H1 (cell line): Measurements from ENCODE around the gene CENPP. TPM values are rescaled to one million over a fixed set of nuclear protein-coding genes. Genes with fewer than 3 reads are reported as not detected.
A peak's percentile ranks its signal among the peaks of the same experiment; 100 is the strongest.

Source experiments
- CTCF ChIA-PET: fragments of 300-600 bp; sonication (Branson Sonifier 250); formaldehyde crosslinking; loops from one replicate; lab custom pipeline; 2021; ENCODE audit not compliant: partially characterized antibody; lab: Charles Lee
- POLR2A ChIA-PET: fragments of 300-600 bp; sonication (Branson Sonifier 250); formaldehyde crosslinking; loops from one replicate; lab custom pipeline; 2021; ENCODE audit warnings: inconsistent platforms; ENCODE audit not compliant: partially characterized antibody; lab: Charles Lee
- DNase-seq, 2 experiments: peaks; one replicate each; pipeline versions ENCODE4 v3.0.0 to v3.0.0-alpha.2; 2010 to 2022; ENCODE audit warnings: low spot score in 2 of 2, low read depth in 1 of 2, mixed read lengths in 1 of 2
- FAIRE-seq: peaks from 2 replicates; lab custom pipeline; 2011; peaks lifted over from hg19 to GRCh38; lab: Jason Lieb, UNC
- H2AFZ ChIP-seq: 2 replicates; pipeline ENCODE4 v1.8.1; 2012; ENCODE audit warnings: low read length, inconsistent platforms
- H2AK5ac ChIP-seq: 2 replicates; pipeline ENCODE4 v1.6.1; 2013; ENCODE audit warnings: low read depth, low read length
- H2BK120ac ChIP-seq: replicated peaks from 2 replicates; pipeline ENCODE3; 2013; ENCODE audit warnings: low read depth, low read length, inconsistent platforms
- H2BK12ac ChIP-seq: 2 replicates; pipeline ENCODE4 v1.6.1; 2013; ENCODE audit warnings: low read depth, low read length
- H2BK15ac ChIP-seq: 2 replicates; pipeline ENCODE4 v1.6.1; 2013; ENCODE audit warnings: low read length
- H2BK20ac ChIP-seq: 2 replicates; pipeline ENCODE4 v1.6.1; 2013; ENCODE audit warnings: low read length
- H2BK5ac ChIP-seq: 2 replicates; pipeline ENCODE4 v1.6.1; 2013; ENCODE audit warnings: low read depth, low read length
- H3K14ac ChIP-seq: 2 replicates; pipeline ENCODE4 v1.6.1; 2013; ENCODE audit warnings: inconsistent platforms; ENCODE audit not compliant: insufficient read length
- H3K18ac ChIP-seq: 2 replicates; pipeline ENCODE4 v1.6.1; 2013; ENCODE audit warnings: low read length; ENCODE audit errors: extremely low read depth
- H3K23ac ChIP-seq: 2 replicates; pipeline ENCODE4 v1.6.1; 2013; ENCODE audit warnings: inconsistent platforms; ENCODE audit not compliant: insufficient read length
- H3K23me2 ChIP-seq: 2 replicates; pipeline ENCODE4 v1.6.1; 2013; ENCODE audit warnings: low read depth, low read length
- H3K27ac ChIP-seq: 2 replicates; pipeline ENCODE4 v1.6.1; 2011; ENCODE audit warnings: low read depth, low read length, inconsistent platforms
- H3K27me3 ChIP-seq, 4 experiments: replicated peaks in 1 of 4; 1 replicate in 1 of 4; 2 replicates in 3 of 4; pipeline versions ENCODE4 v1.6.1 to v1.8.1; 2011 to 2013; ENCODE audit warnings: low read length in 3 of 4, mild to moderate bottlenecking in 3 of 4, inconsistent platforms in 2 of 4, mixed read lengths in 2 of 4, moderate library complexity in 1 of 4; ENCODE audit not compliant: control insufficient read depth in 3 of 4, insufficient read depth in 3 of 4; ENCODE audit errors: extremely low read depth in 1 of 4
- H3K36me3 ChIP-seq, 4 experiments: 2 replicates each; pipeline versions ENCODE4 v1.6.1 to v1.8.1; 2011 to 2013; ENCODE audit warnings: mild to moderate bottlenecking in 4 of 4, low read length in 3 of 4, moderate library complexity in 2 of 4, control low read depth in 1 of 4, inconsistent platforms in 1 of 4; ENCODE audit not compliant: insufficient read depth in 4 of 4, control insufficient read depth in 2 of 4
- H3K4ac ChIP-seq: replicated peaks from 2 replicates; pipeline ENCODE3; 2013; ENCODE audit warnings: low read length, low read depth, mixed read lengths, inconsistent platforms; ENCODE audit not compliant: insufficient read length
- H3K4me1 ChIP-seq, 4 experiments: replicated peaks in 1 of 4; 1 replicate in 1 of 4; 2 replicates in 3 of 4; pipeline versions ENCODE4 v1.6.1 to v1.8.1; 2011 to 2013; ENCODE audit warnings: low read length in 3 of 4, inconsistent platforms in 2 of 4, mixed read lengths in 1 of 4; ENCODE audit not compliant: insufficient read depth in 4 of 4, control insufficient read depth in 3 of 4
- H3K4me2 ChIP-seq, 2 experiments: 2 replicates each; pipeline versions ENCODE4 v1.6.1 to v1.8.1; 2011 to 2013; ENCODE audit warnings: low read depth in 2 of 2, low read length in 2 of 2, control low read depth in 1 of 2, inconsistent platforms in 1 of 2, mild to moderate bottlenecking in 1 of 2; ENCODE audit not compliant: insufficient read depth in 1 of 2
- H3K4me3 ChIP-seq, 4 experiments: fragments of 200-600, 300-600 bp in 1 of 4; sonication (generic), shearing (Covaris generic), sonication (Bioruptor Twin) in 1 of 4; 2 replicates each; pipeline versions ENCODE4 v1.5.1 to v1.8.1; 2011 to 2016; ENCODE audit warnings: low read length in 4 of 4, low read depth in 3 of 4, control low read depth in 2 of 4, inconsistent platforms in 2 of 4, mild to moderate bottlenecking in 2 of 4, mixed read lengths in 1 of 4, moderate library complexity in 1 of 4; ENCODE audit not compliant: insufficient read depth in 2 of 4; ENCODE audit errors: extremely low read depth in 1 of 4
- H3K56ac ChIP-seq: replicated peaks from 2 replicates; pipeline ENCODE3; 2013; ENCODE audit warnings: low read depth, mild to moderate bottlenecking, mixed read lengths, low read length, inconsistent platforms; ENCODE audit not compliant: insufficient read length
- H3K79me1 ChIP-seq: 2 replicates; pipeline ENCODE4 v1.6.1; 2013; ENCODE audit warnings: low read depth, low read length, control low read depth
- H3K79me2 ChIP-seq, 2 experiments: 2 replicates each; pipeline versions ENCODE4 v1.6.1 to v1.8.1; 2012 to 2013; ENCODE audit warnings: low read length in 2 of 2, mild to moderate bottlenecking in 2 of 2, inconsistent platforms in 1 of 2; ENCODE audit not compliant: insufficient read depth in 2 of 2, control insufficient read depth in 1 of 2
- H3K9ac ChIP-seq, 4 experiments: replicated peaks in 1 of 4; 1 replicate in 1 of 4; 2 replicates in 3 of 4; pipeline versions ENCODE4 v1.6.1 to v1.8.1; 2011 to 2013; ENCODE audit warnings: low read depth in 3 of 4, low read length in 3 of 4, control low read depth in 2 of 4, mild to moderate bottlenecking in 2 of 4, moderate library complexity in 2 of 4, inconsistent platforms in 1 of 4; ENCODE audit errors: extremely low read depth in 1 of 4
- H3K9me3 ChIP-seq, 2 experiments: 2 replicates each; pipeline versions ENCODE4 v1.6.1 to v1.8.1; 2012 to 2013; ENCODE audit warnings: mild to moderate bottlenecking in 2 of 2, moderate library complexity in 2 of 2, control low read depth in 1 of 2, inconsistent platforms in 1 of 2, low read depth in 1 of 2, low read length in 1 of 2, mixed read lengths in 1 of 2; ENCODE audit not compliant: insufficient read depth in 2 of 2
- H4K20me1 ChIP-seq, 2 experiments: replicated peaks in 1 of 2; 2 replicates each; pipeline versions ENCODE3 to v1.8.1; 2011 to 2013; ENCODE audit warnings: inconsistent platforms in 2 of 2, low read length in 2 of 2, mild to moderate bottlenecking in 1 of 2; ENCODE audit not compliant: insufficient read depth in 2 of 2, control insufficient read depth in 1 of 2
- H4K5ac ChIP-seq: 2 replicates; pipeline ENCODE4 v1.6.1; 2013; ENCODE audit warnings: low read length, low read depth, mixed read lengths, inconsistent platforms; ENCODE audit not compliant: insufficient read length
- H4K8ac ChIP-seq: 2 replicates; pipeline ENCODE4 v1.8.0; 2013; ENCODE audit warnings: mild to moderate bottlenecking, moderate library complexity, low read length, inconsistent platforms; ENCODE audit not compliant: insufficient read depth; ENCODE audit errors: extremely low read depth
- H4K91ac ChIP-seq: replicated peaks from 2 replicates; pipeline ENCODE3; 2013; ENCODE audit warnings: low read length, mixed read lengths, inconsistent platforms; ENCODE audit not compliant: insufficient read length
- CHD1 ChIP-seq: IDR thresholded peaks from 2 replicates; pipeline ENCODE4 v1.6.1; 2012; ENCODE audit warnings: low read depth, low read length, improper control_type of control experiment
- GABPA ChIP-seq: IDR thresholded peaks from 2 replicates; pipeline ENCODE4 v1.6.1; 2011; ENCODE audit warnings: mild to moderate bottlenecking, low read length, moderate library complexity, borderline replicate concordance; ENCODE audit not compliant: insufficient read depth
- GTF2F1 ChIP-seq: IDR thresholded peaks from 2 replicates; pipeline ENCODE4 v1.6.1; 2012; ENCODE audit warnings: low read depth, low read length, improper control_type of control experiment, borderline replicate concordance
- HDAC6 ChIP-seq: IDR thresholded peaks from one replicate; pipeline ENCODE4 v1.7.1; 2012; ENCODE audit warnings: low read depth, mild to moderate bottlenecking, inconsistent platforms, low read length, moderate library complexity
- PHF8 ChIP-seq: fragments of 200-600 bp; sonication (generic); conservative IDR thresholded peaks from 2 replicates; pipeline ENCODE4 v1.7.1; 2012; ENCODE audit warnings: low read depth, mild to moderate bottlenecking, inconsistent platforms, low read length, moderate library complexity
- POLR2A ChIP-seq, 2 experiments: IDR thresholded peaks; 1 replicate in 1 of 2; 2 replicates in 1 of 2; pipeline ENCODE4 v1.6.1; 2011; ENCODE audit warnings: low read depth in 2 of 2, low read length in 2 of 2, mild to moderate bottlenecking in 2 of 2; ENCODE audit errors: control extremely low read depth in 1 of 2
- RXRA ChIP-seq: IDR thresholded peaks from 2 replicates; pipeline ENCODE4 v1.6.1; 2011; ENCODE audit warnings: low read depth, mild to moderate bottlenecking, low read length, moderate library complexity; ENCODE audit not compliant: insufficient read depth
- SP2 ChIP-seq: IDR thresholded peaks from 2 replicates; pipeline ENCODE4 v1.6.1; 2012; ENCODE audit warnings: mild to moderate bottlenecking, low read length, inconsistent platforms
- SRF ChIP-seq: IDR thresholded peaks from 2 replicates; pipeline ENCODE4 v1.6.1; 2011; ENCODE audit warnings: mild to moderate bottlenecking, low read depth, low read length, moderate library complexity
- TBP ChIP-seq: IDR thresholded peaks from 2 replicates; pipeline ENCODE4 v1.6.1; 2011; ENCODE audit warnings: low read depth, low read length, improper control_type of control experiment
- TCF12 ChIP-seq: IDR thresholded peaks from 2 replicates; pipeline ENCODE4 v1.6.1; 2011; ENCODE audit warnings: low read depth, mild to moderate bottlenecking, low read length
- WGBS, 2 experiments: shearing (Covaris generic) in 1 of 2; methylation state at CpG; one replicate each; pipeline versions ENCODE4 v1.1.6 to v1.1.7; 2013 to 2015; ENCODE audit warnings: low lambda C conversion rate in 2 of 2, mixed read lengths in 2 of 2, inconsistent platforms in 1 of 2, low coverage in 1 of 2, missing lambda C conversion rate in 1 of 2; ENCODE audit not compliant: insufficient replicate concordance in 2 of 2, insufficient coverage in 1 of 2, insufficient read length in 1 of 2; ENCODE audit errors: extremely low coverage in 1 of 2, missing lambda C conversion rate in 1 of 2; 5-methylcytosine and 5-hydroxymethylcytosine counted together
- polyA plus RNA-seq, 7 experiments: library from polyadenylated mRNA; depleted of rRNA in 3 of 7; stranded (reverse) in 5 of 7; unstranded in 2 of 7; fragments of >200 nt in 5 of 7; fragments of 200-250 nt in 2 of 7; gene quantifications; 1 replicate in 5 of 7; 2 replicates in 1 of 7; 4 replicates in 1 of 7; pipeline versions ENCODE4 v1.2.1 to v1.2.3, GENCODE V29; 2011 to 2013; ENCODE audit warnings: missing spikeins in 2 of 7, mixed read lengths in 2 of 7
- total RNA-seq: library from RNA; stranded (reverse); fragmentation: NEBNext Ultra II Directional; extraction: Animal tissue kit (Norgen Biotek cat#: 25700); gene quantifications from 2 replicates; pipeline ENCODE4 v1.2.1, GENCODE V29; 2021

The CENPP gene
- total and polyA plus RNA-seq, 2 of the 8 experiments (the other 6 are each of a cell fraction or from before 2014, with no cell fraction given), result 2.7 to 10.8 TPM

DNA sequence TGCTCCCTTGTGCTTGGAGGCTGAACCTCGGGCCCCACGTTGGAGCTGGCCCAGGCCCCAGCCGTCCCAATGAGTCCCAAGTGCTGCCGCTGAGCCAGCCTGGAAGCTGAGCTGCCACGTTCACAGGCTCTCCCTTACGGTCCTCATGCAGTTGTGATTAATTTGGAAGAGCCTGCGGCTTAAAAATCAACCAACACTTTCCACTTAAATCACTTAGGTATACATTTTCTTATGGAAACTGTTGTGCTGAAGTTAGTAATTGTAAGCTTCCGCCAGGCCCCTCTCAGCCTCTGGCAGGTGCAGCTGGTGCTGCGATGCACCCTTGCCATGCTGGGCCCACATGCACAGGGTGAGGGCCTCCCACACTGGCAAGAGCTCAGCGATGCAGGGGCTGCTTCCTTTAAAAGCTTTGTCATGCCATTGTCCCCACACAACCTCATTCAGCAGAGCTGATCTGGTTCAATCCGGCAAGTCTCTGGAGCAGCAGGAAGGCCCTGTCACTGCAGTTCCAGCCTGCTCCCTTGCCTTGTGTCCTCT lies 283.2 kb downstream of the CENPP start:
- H4K20me1 ChIP-seq, result no peaks in the 10 kb centered on the region
- H2AK5ac ChIP-seq, result no peak overlapping the region
- CTCF ChIA-PET, result interaction anchor here (0.7 to 1.8 kb wide), 5 partner anchors 25 to 182 kb away, joined by 3 to 10 read pairs (median 4); no protein-coding TSS in a partner anchor
- H3K4me1 ChIP-seq, result no peaks in the 10 kb centered on the region
- H2BK15ac ChIP-seq, result no peak overlapping the region
- FAIRE-seq, result no peak
- no peak overlapping the region for H4K91ac ChIP-seq
- POLR2A ChIA-PET, result interaction anchor here (1.1 kb wide), 1 partner anchor 7 kb away, joined by 3 read pairs; no protein-coding TSS in a partner anchor
- no peak overlapping the region for H2BK120ac ChIP-seq
- no peak overlapping the region for H2AFZ ChIP-seq
- H3K23me2 ChIP-seq, result no peaks in the 10 kb centered on the region
- H4K8ac ChIP-seq, result peak overlapping the region; percentile 78; the same call in 1 of the 2 replicates
- H3K79me2 ChIP-seq, result no peaks in the 10 kb centered on the region
- no peak overlapping the region for H3K9ac ChIP-seq
- no peak overlapping the region for H3K14ac ChIP-seq
- no peak overlapping the region for H3K27ac ChIP-seq
- H4K5ac ChIP-seq, result no peak overlapping the region
- H3K79me1 ChIP-seq, result no peaks in the 10 kb centered on the region
- H3K27me3 ChIP-seq, result no peaks in the 10 kb centered on the region
- H3K4me3 ChIP-seq, result no peak overlapping the region
- DNase-seq, result no peak
- H3K18ac ChIP-seq, result no peak overlapping the region
- no peak overlapping the region for H3K56ac ChIP-seq
- H2BK5ac ChIP-seq, result no peak overlapping the region
- no peak overlapping the region for H2BK20ac ChIP-seq
- H3K23ac ChIP-seq, result no peak overlapping the region
- H3K9me3 ChIP-seq, result peaks cover 0 to 4% of the 10 kb centered on the region in 2 experiments; a peak in 1 of 4 replicates
- peaks cover 1 to 11% (median 5%) of the 10 kb centered on the region in 4 experiments; a peak in 6 of 8 replicates for H3K36me3 ChIP-seq
- H3K4ac ChIP-seq, result no peak overlapping the region
- WGBS, 2 experiments, result 83% methylated on average over 11 of the region's 11 CpGs; no CpG with 5 or more reads in 1 of the 2 experiments
- H2BK12ac ChIP-seq, result no peak overlapping the region
- H3K4me2 ChIP-seq, result no peak overlapping the region
- no peak for TF ChIP-seq HDAC6
- no peak for TF ChIP-seq GABPA
- TF ChIP-seq POLR2A (IDR thresholded peaks at IDR 0.05; ENCODE audit: control extremely low read depth in 1 of 2, low read depth in 2 of 2, low read length in 2 of 2), result no peak
- no peak for TF ChIP-seq PHF8
- no peak for TF ChIP-seq GTF2F1
- no peak for TF ChIP-seq TBP
- no peak for TF ChIP-seq SRF
- TF ChIP-seq TCF12, result no peak
- no peak for TF ChIP-seq RXRA
- TF ChIP-seq CHD1, result no peak
- no peak for TF ChIP-seq SP2
